Measurements from ENCODE around the gene FDPS.

The FDPS gene

GRCh38 chr1:155277070-155277901 is 31.4 kb upstream of the FDPS start, which contains the start of gene HCN3 (continued):
- TF ChIP-seq ZNF211 (tag by site-specific recombination; IDR thresholded peaks at IDR 0.05; ENCODE audit: low read depth) (no peak), ZNF391 (tag by site-specific recombination; IDR thresholded peaks at IDR 0.05; ENCODE audit: borderline replicate concordance, low read depth) (no peak), ZBTB8A (tag by site-specific recombination; IDR thresholded peaks at IDR 0.05) (peak; percentile 96), ZNF510 (tag by site-specific recombination; IDR thresholded peaks at IDR 0.05; ENCODE audit: insufficient replicate concordance) (no peak), IKZF3 (tag by site-specific recombination; IDR thresholded peaks at IDR 0.05) (peak; percentile 86), ZNF692 (tag by site-specific recombination; IDR thresholded peaks at IDR 0.05) (no peak), ZNF704 (tag by site-specific recombination; IDR thresholded peaks at IDR 0.05) (no peak), ZNF626 (tag by site-specific recombination; IDR thresholded peaks at IDR 0.05) (no peak), SCRT1 (tag by site-specific recombination; IDR thresholded peaks at IDR 0.05; ENCODE audit: borderline replicate concordance) (no peak), ZNF175 (tag by site-specific recombination; IDR thresholded peaks at IDR 0.05) (no peak), ZNF248 (tag by site-specific recombination; IDR thresholded peaks at IDR 0.05) (no peak), ZNF133 (tag by site-specific recombination; IDR thresholded peaks at IDR 0.05) (no peak), MZF1 (tag by site-specific recombination; IDR thresholded peaks at IDR 0.05; ENCODE audit: borderline replicate concordance) (no peak), ZNF19 (tag by site-specific recombination; IDR thresholded peaks at IDR 0.05; ENCODE audit: low read depth) (no peak), ZNF660 (tag by site-specific recombination; IDR thresholded peaks at IDR 0.05) (peak; percentile 93), SALL2 (tag by site-specific recombination; IDR thresholded peaks at IDR 0.05; ENCODE audit: borderline replicate concordance) (no peak), SP7 (tag by site-specific recombination; IDR thresholded peaks at IDR 0.05) (no peak; the same call in 1 of the 2 replicates), ZNF404 (tag by site-specific recombination; IDR thresholded peaks at IDR 0.05) (no peak), ZBTB26 (tag by site-specific recombination; optimal IDR thresholded peaks at IDR 0.05) (peak; percentile 88), ZNF514 (tag by site-specific recombination; IDR thresholded peaks at IDR 0.05) (no peak), ZNF596 (tag by site-specific recombination; IDR thresholded peaks at IDR 0.05) (no peak), ZNF48 (tag by site-specific recombination; IDR thresholded peaks at IDR 0.05) (no peak), ZNF747 (tag by site-specific recombination; IDR thresholded peaks at IDR 0.05) (no peak), ZBTB6 (tag by site-specific recombination; IDR thresholded peaks at IDR 0.05) (peak; percentile 54; the same call in 1 of the 2 replicates), ZNF785 (tag by site-specific recombination; IDR thresholded peaks at IDR 0.05) (0 out of 2 replicates have a peak, but pooled peaks have one; percentile 53), ZNF24 (tag by site-specific recombination; IDR thresholded peaks at IDR 0.05) (no peak), TRIM28 (IDR thresholded peaks at IDR 0.05; ENCODE audit: borderline replicate concordance, low read length) (no peak), OVOL3 (tag by site-specific recombination; IDR thresholded peaks at IDR 0.05) (no peak; the same call in 1 of the 2 replicates), ZNF76 (tag by site-specific recombination; IDR thresholded peaks at IDR 0.05; ENCODE audit: borderline replicate concordance, low read depth) (no peak), ZNF274 (IDR thresholded peaks at IDR 0.05; ENCODE audit: low read length) (no peak), ZNF274 (tag by site-specific recombination; IDR thresholded peaks at IDR 0.05; ENCODE audit: borderline replicate concordance) (no peak), ZNF202 (tag by site-specific recombination; IDR thresholded peaks at IDR 0.05; ENCODE audit: borderline replicate concordance) (no peak), ZNF138 (tag by site-specific recombination; IDR thresholded peaks at IDR 0.05; ENCODE audit: borderline replicate concordance) (no peak), ZNF501 (tag by site-specific recombination; IDR thresholded peaks at IDR 0.05) (no peak; the same call in 1 of the 2 replicates), FEZF1 (tag by site-specific recombination; IDR thresholded peaks at IDR 0.05) (no peak), ZNF10 (tag by site-specific recombination; IDR thresholded peaks at IDR 0.05) (no peak)
- TF ChIP-seq, protein P1, sequence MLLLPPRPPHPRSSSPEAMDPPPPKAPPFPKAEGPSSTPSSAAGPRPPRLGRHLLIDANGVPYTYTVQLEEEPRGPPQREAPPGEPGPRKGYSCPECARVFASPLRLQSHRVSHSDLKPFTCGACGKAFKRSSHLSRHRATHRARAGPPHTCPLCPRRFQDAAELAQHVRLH (tag by site-specific recombination; IDR thresholded peaks at IDR 0.05), result no peak

Data from HEK293 (cell line).